GM13976 (cell line): ENCODE measurements around the gene SLC4A9.

ENCODE experiments used
- DNase-seq: peaks from one replicate; pipeline ENCODE4 v3.0.0; 2012; ENCODE audit warnings: low spot score
- CTCF ChIP-seq: IDR thresholded peaks from 2 replicates; pipeline ENCODE4 v1.5.1; 2012; ENCODE audit warnings: borderline replicate concordance, mild to moderate bottlenecking; ENCODE audit not compliant: insufficient read depth; ENCODE audit errors: extremely low read depth, missing control alignments, control extremely low read depth
- in situ Hi-C: fragments of 300-500 bp; cut with MboI; formaldehyde crosslinking; loops from one replicate; pipeline ENCODE4 v1.12.0; 2022; ENCODE audit warnings: low sequenced_read_pairs, mixed read lengths, inconsistent platforms; ENCODE audit not compliant: unreplicated experiment

SLC4A9 gene

GRCh38 chr5:140337880-140338279 lies 22.1 kb upstream of the SLC4A9 start:
- no peak for TF ChIP-seq CTCF
- DNase-seq = no peak
- in situ Hi-C loops = no loop called here

- in situ Hi-C loops = no loop called here
- TF ChIP-seq CTCF = no peak
- no peak for DNase-seq
Observed at GRCh38 chr5:140338336-140338735, 21.7 kb upstream of the SLC4A9 start.

- in situ Hi-C loops = no loop called here
- no peak for TF ChIP-seq CTCF
- DNase-seq = no peak
Observed at GRCh38 chr5:140338908-140339307, 21.1 kb upstream of the SLC4A9 start.

- in situ Hi-C loops = no loop called here
- no peak for DNase-seq
- no peak for TF ChIP-seq CTCF
Observed at GRCh38 chr5:140339636-140340035, 20.4 kb upstream of the SLC4A9 start.

- no peak for TF ChIP-seq CTCF
- DNase-seq = no peak
- in situ Hi-C loops = no loop called here
Observed at GRCh38 chr5:140340605-140341121, 19.3 kb upstream of the SLC4A9 start.

- TF ChIP-seq CTCF = no peak
- in situ Hi-C loops = no loop called here
- no peak for DNase-seq
Observed at GRCh38 chr5:140341591-140341990, 18.4 kb upstream of the SLC4A9 start.

- in situ Hi-C loops = no loop called here
- TF ChIP-seq CTCF = no peak
- DNase-seq = no peak
Observed at GRCh38 chr5:140342287-140342686, 17.7 kb upstream of the SLC4A9 start.
